Thyroid gland (tissue), 4 donors: ENCODE results near the gene KCNJ10. TPM values are rescaled to one million over a fixed set of nuclear protein-coding genes. Genes with fewer than 3 reads are reported as not detected.

ENCODE experiments used
- DNase-seq, 2 donors: peaks; one replicate each; pipeline ENCODE4 v3.0.0-alpha.2; 2019
- H3K27ac ChIP-seq, 3 donors: fragments of 200-600 bp; sonication (generic); 1 replicate in 2 of 3; 2 replicates in 1 of 3; pipeline ENCODE4 v1.5.1; 2016 to 2019; ENCODE audit warnings: mild to moderate bottlenecking in 1 of 3, moderate library complexity in 1 of 3
- H3K27me3 ChIP-seq: fragments of 200-600 bp; sonication (generic); one replicate; pipeline ENCODE4 v1.5.1; 2019
- H3K36me3 ChIP-seq, 2 donors: fragments of 200-600 bp; sonication (generic); one replicate each; pipeline ENCODE4 v1.5.1; 2016 to 2019
- H3K4me1 ChIP-seq, 2 donors: fragments of 200-600 bp; sonication (generic); one replicate each; pipeline ENCODE4 v1.5.1; 2017 to 2019
- H3K4me3 ChIP-seq, 3 donors: fragments of 200-600 bp; sonication (generic); replicated peaks in 1 of 3; 1 replicate in 2 of 3; 2 replicates in 1 of 3; pipeline ENCODE4 v1.5.1; 2016; ENCODE audit warnings: mild to moderate bottlenecking in 1 of 3
- H3K9me3 ChIP-seq: fragments of 200-600 bp; sonication (generic); one replicate; pipeline ENCODE4 v1.5.1; 2017
- POLR2A ChIP-seq, 2 donors: fragments of 450-650 bp; IDR thresholded peaks; one replicate each; pipeline ENCODE4 v1.6.1; 2017; ENCODE audit warnings: antibody characterized with exemption in 2 of 2, mild to moderate bottlenecking in 2 of 2, moderate library complexity in 1 of 2
- WGBS, 2 donors: methylation state at CpG; one replicate each; pipeline ENCODE4 v1.1.5; 2017; 5-methylcytosine and 5-hydroxymethylcytosine counted together
- intact Hi-C: fragments of 100-400 bp; cut with DNase I; formaldehyde crosslinking; loops from one replicate; pipeline ENCODE4 v1.15.1; 2023
- total RNA-seq, 4 donors: library from RNA; depleted of rRNA; stranded (reverse); fragments of >200 nt; gene quantifications; one replicate each; pipeline ENCODE4 v1.2.3, GENCODE V29; 2016
- TF ChIP-seq, protein P1 (sequence below), 6 experiments: fragments of 200-600 bp in 3 of 6; fragments of 450-650 bp in 3 of 6; sonication (generic) in 3 of 6; IDR thresholded peaks; one replicate each; pipeline ENCODE4 v1.5.1; 2016 to 2019; ENCODE audit warnings: antibody characterized with exemption in 6 of 6, mild to moderate bottlenecking in 2 of 6, inconsistent platforms in 1 of 6, moderate library complexity in 1 of 6

Gene KCNJ10
- total RNA-seq, 4 donors from 2014 or later: 0.13 to 0.45 (median 0.33) TPM; not detected in 1

DNA sequence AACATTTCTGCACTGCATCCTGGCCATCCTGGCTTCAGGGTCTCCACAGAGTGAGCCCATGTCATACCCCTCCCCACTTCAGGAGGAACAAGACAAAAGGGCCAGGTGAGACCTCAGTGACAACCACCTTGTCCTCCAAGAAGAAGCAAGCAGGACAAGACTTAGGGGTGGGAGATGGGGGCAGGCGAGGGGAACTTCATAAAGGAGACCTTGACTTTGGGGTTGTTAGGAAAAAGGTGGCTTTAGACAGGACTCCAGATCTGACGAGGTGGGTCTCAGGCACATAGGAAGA lies 91.9 kb downstream of the KCNJ10 start:
- no peak overlapping the region for H3K4me3 ChIP-seq
- no peaks in the 10 kb centered on the region for H3K4me1 ChIP-seq
- H3K36me3 ChIP-seq: no peaks in the 10 kb centered on the region
- H3K27me3 ChIP-seq: no peaks in the 10 kb centered on the region
- no peak for DNase-seq
- no peak overlapping the region for H3K27ac ChIP-seq
- 94% methylated on average over 2 of the region's 2 CpGs for WGBS, 2 donors
- TF ChIP-seq POLR2A (IDR thresholded peaks at IDR 0.05): no peak
- TF ChIP-seq, protein P1, sequence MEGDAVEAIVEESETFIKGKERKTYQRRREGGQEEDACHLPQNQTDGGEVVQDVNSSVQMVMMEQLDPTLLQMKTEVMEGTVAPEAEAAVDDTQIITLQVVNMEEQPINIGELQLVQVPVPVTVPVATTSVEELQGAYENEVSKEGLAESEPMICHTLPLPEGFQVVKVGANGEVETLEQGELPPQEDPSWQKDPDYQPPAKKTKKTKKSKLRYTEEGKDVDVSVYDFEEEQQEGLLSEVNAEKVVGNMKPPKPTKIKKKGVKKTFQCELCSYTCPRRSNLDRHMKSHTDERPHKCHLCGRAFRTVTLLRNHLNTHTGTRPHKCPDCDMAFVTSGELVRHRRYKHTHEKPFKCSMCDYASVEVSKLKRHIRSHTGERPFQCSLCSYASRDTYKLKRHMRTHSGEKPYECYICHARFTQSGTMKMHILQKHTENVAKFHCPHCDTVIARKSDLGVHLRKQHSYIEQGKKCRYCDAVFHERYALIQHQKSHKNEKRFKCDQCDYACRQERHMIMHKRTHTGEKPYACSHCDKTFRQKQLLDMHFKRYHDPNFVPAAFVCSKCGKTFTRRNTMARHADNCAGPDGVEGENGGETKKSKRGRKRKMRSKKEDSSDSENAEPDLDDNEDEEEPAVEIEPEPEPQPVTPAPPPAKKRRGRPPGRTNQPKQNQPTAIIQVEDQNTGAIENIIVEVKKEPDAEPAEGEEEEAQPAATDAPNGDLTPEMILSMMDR (IDR thresholded peaks at IDR 0.05): no peak
- H3K9me3 ChIP-seq: no peaks in the 10 kb centered on the region
- intact Hi-C loops: no loop called here

DNA sequence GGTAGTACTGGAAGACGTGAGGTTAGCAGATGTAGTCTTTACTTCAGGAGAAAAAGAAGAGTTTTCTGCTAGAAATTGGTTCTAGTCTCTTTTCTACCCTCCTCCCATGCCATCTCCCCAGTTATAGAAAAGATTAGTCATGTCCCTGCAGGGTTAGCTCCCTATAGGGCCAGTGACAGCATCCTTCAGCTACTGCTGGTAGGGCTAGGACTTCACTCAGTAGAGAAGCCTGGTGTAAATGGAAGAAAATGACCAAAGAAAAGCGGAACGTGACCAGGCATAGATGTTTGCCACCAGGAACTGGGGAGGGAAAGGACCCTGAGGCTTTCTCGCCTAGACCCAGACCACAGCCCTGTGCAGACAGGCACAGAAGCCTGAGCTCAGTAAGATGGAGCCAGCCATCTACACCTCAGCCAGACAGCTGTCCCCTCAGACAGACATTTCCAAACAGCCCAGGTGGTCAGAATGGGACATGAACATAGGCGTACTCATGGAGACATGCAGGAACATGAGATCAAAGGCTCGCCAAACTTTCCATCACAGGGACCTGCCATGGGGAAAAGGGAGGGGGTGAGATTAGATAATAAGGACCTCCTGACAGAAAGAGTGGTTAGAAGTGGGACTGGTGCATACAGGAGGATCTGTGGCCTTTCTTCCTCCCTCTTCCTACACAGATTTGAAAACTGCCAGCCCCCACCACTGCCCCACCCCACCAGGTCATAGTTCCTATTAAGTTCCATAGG lies 92.4 kb downstream of the KCNJ10 start:
- intact Hi-C loops: no loop called here
- TF ChIP-seq POLR2A (IDR thresholded peaks at IDR 0.05): no peak
- WGBS, 2 donors: 88 to 91% methylated on average over 6 of the region's 6 CpGs
- H3K27me3 ChIP-seq: no peaks in the 10 kb centered on the region
- no peak for DNase-seq
- H3K4me3 ChIP-seq: no peak overlapping the region
- no peaks in the 10 kb centered on the region for H3K36me3 ChIP-seq
- H3K27ac ChIP-seq: no peak overlapping the region
- no peaks in the 10 kb centered on the region for H3K9me3 ChIP-seq
- no peaks in the 10 kb centered on the region for H3K4me1 ChIP-seq

DNA sequence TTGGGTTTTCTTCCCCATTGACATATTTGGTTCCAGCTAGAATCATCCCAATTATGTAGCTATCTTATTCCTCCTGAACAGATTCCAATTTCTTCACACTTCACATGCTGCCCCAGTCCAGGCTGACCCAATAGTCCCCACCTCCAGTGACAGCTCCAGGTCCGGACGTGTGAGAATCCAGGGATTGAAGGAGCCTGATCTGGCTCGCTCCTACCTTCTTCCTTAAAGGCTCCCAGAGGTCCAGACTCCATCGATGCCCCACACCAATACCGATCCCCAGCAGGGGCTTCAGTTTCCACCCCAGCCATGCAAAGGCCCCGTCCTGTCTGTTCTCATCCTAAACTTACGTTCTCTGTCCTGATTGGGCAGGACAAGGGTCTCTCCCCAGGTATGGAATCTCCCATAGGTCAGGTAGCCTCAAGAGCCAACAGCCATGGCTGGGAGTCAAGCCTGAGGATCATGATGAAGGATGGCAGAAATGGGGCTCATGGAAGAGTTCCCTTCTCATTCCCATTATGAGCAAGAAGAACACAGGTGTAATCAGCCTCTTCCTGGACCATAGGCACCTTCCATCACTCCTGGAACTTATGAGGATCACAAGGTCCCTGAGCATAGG lies 95.5 kb downstream of the KCNJ10 start:
- TF ChIP-seq, protein P1 (IDR thresholded peaks at IDR 0.05): no peak
- no peak for TF ChIP-seq POLR2A (IDR thresholded peaks at IDR 0.05)
- Histone ChIP-seq H3K27ac (no peak overlapping the region), H3K36me3 (no peaks in the 10 kb centered on the region), H3K4me3 (no peak overlapping the region), H3K27me3 (no peaks in the 10 kb centered on the region), H3K4me1 (no peaks in the 10 kb centered on the region), H3K9me3 (no peaks in the 10 kb centered on the region)
- intact Hi-C loops: no loop called here
- WGBS, 2 donors: 93 to 94% methylated on average over 7 of the region's 7 CpGs
- no peak for DNase-seq

DNA sequence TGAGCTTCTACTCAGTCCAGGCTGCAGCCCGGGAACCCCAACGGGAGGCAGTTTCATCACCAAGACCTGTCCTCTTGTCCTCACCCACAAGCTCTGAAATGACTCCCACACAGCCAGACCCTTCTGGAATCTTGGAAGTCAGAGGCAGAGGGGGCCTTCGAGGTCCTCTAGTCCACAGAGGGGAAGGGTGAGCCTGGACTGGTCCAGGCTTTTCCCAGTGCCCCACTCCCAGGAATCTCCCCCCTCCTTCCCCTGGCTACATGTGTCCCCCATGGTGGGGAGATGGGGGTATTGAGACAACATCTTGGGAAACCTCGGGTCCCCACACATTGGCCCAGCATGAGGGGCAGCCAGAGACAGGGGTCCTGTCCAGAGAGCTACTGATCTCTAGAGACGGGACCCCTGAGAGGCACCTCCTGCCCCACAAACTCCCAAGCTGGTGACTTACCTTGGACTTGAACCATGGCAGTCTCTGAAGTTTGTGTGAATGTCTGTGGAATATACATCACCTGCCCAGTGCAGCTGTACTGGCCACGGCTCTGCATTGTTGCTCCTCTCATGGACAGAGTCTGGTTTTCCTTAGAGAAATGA lies 96.5 kb downstream of the KCNJ10 start:
- Histone ChIP-seq H3K36me3 (no peaks in the 10 kb centered on the region), H3K27ac (no peak overlapping the region), H3K4me1 (no peaks in the 10 kb centered on the region), H3K9me3 (no peaks in the 10 kb centered on the region), H3K4me3 (no peak overlapping the region), H3K27me3 (no peaks in the 10 kb centered on the region)
- DNase-seq: no peak
- intact Hi-C loops: no loop called here
- TF ChIP-seq, protein P1 (IDR thresholded peaks at IDR 0.05): no peak
- TF ChIP-seq POLR2A (IDR thresholded peaks at IDR 0.05): no peak
- 72 to 80% methylated on average over 2 to 5 of the region's 6 CpGs for WGBS, 2 donors

DNA sequence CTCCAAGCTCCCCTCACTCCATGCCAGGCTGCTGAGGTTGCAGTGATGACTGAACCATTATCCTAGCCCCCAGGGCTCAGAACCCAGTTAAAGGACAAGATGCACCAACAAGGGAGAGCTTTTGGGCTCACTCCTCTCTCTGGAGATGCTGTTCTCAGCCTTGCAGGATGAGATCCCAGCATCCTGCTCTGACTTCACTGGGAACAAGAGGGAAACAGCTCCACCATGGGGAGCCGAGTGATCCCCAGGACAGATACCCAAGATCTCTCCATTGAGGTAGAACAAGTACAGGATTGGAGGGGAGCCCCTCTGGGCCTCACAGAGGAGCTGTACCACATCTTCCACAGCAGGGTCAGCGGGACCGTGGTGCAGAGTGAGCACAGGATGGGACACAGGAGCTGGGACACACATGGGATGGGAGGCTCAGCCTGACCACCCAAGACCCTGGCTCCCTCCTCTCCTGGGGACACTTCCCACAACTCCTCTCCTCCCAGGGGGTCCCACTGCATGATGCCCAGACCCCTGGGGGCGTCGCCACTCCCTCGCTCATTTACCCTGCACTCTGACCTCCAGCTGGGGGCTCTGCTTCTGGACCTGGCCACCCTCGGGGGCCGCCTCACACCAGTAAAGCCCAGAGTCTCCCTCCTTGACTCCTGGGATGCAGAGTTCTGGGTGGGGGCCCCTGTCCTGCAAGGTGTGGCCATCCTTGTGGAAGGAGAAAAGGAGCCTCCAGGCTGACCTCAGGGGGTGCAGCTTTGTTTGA lies 97.3 kb downstream of the KCNJ10 start:
- no peak for DNase-seq

More for the DNA sequence above, 97.3 kb downstream of the KCNJ10 start:
- H3K4me3 ChIP-seq: no peak overlapping the region
- H3K27ac ChIP-seq: no peak overlapping the region
- H3K4me1 ChIP-seq: no peaks in the 10 kb centered on the region
- intact Hi-C loops: no loop called here
- H3K9me3 ChIP-seq: no peaks in the 10 kb centered on the region
- WGBS, 2 donors: 84 to 85% methylated on average over 8 of the region's 8 CpGs
- no peak for TF ChIP-seq POLR2A (IDR thresholded peaks at IDR 0.05)
- TF ChIP-seq, protein P1 (IDR thresholded peaks at IDR 0.05): no peak
- H3K36me3 ChIP-seq: no peaks in the 10 kb centered on the region
- H3K27me3 ChIP-seq: no peaks in the 10 kb centered on the region
